Measurements from ENCODE around the gene BASP1.
"Not testable (repeated sequence)": the region's sequence is repeated elsewhere in the genome, so short reads cannot be mapped to it uniquely, and the experiment has no call there.

The BASP1 gene

GRCh38 chr5:17252543-17252942 is 35.1 kb downstream of the BASP1 start:
- DNase-seq, result no peak

GRCh38 chr5:17255471-17256021 is 38.1 kb downstream of the BASP1 start:
- no peak for DNase-seq

- no peak for DNase-seq
These were observed 38.7 kb downstream of the BASP1 start for GRCh38 chr5:17256171-17256570.

DNA sequence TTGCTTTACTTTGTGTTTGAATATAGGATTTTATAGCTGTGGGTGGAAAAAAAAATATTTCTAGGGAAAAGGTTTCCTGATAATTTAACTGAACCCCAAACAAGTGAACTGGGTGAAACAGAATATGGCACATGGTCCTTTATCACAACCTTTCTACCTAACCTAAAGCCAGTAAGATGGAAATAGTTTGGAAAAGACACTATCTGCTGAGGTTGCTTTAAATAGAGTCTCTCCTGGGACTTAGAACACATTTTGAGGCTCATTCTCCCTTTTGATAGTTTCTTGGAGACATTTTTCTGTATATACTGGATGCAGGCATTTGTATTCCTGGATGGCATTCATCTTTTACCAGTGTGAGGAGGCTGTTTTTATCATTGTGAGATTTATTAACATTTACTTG is 39.4 kb downstream of the BASP1 start:
- no peak for DNase-seq

- no peak for DNase-seq
These were observed 40.4 kb downstream of the BASP1 start for GRCh38 chr5:17257705-17258273.

DNA sequence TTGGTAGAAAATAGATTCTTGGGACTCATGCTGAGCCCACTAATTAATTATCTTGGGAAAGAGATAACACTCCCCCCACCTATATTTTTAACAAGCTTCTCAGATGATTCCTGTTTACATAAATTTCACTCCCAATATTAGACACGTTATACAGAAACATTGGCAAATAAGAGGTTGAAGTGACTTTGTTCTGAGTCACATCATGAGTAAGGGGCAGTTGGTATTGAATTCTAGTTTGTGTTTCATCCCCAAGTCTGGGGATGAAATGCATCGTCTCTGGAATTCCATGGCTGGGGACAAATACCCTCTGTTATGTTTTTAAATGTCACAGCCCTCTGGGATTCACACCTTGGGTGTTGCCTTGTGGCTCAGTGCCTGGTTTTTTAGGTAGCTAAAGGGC is 41.0 kb downstream of the BASP1 start:
- DNase-seq, result no peak

GRCh38 chr5:17259012-17259411 is 41.6 kb downstream of the BASP1 start:
- not testable (repeated sequence) for DNase-seq

DNA sequence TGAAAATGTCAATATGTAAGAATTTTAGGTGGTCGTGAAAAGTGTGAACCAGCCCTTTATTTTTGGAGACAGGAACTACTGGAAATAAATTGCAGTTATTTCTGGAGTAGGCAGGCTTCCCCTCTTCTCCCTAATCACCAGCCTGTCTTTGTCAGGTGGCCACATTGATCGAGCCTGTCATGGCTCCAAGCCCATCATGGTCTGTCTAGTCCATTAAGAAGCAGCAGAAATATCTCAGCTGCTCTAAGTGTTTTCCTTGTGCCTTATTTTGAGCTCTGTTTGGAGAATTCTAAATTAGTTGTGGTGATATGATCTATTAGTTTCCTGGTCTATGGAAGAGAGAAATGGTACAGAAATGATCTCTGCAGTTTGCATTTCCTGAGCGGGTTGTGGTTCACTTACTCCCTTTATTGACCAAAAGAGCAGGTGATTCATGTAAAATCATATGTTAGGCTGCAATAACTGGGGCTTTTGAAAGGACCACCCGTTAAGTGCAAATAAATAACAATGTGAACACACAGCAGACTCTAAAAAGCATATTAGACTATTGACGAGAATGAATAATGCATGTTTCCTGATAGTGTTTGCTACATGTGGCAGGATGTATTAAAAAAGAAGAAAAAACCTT is 42.3 kb downstream of the BASP1 start:
- DNase-seq, result no peak

DNA sequence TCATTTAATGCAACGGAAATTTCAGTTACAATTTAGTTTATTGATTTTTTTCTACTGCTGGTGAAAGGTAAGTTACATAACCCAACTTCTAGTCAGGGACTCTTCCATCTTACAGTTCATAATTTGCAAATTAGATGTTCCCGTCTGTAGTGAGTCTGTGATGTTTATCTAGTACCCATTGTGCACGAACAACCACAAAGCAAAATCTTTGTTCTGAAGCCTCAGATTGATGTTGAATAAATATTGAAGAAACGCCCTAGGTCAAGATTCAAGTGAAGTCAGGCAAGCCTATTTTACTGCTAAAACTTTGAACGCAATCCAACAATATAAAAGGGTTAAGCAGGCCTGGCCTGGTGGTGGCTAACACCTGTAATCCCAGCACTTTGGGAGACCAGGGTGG is 43.1 kb downstream of the BASP1 start:
- DNase-seq, result no peak

GRCh38 chr5:17261075-17261474 is 43.6 kb downstream of the BASP1 start:
- DNase-seq, result no peak

- no peak for DNase-seq
These were observed 47.6 kb downstream of the BASP1 start for GRCh38 chr5:17265041-17265440.

GRCh38 chr5:17267106-17267505 is 49.7 kb downstream of the BASP1 start:
- DNase-seq, result no peak

DNA sequence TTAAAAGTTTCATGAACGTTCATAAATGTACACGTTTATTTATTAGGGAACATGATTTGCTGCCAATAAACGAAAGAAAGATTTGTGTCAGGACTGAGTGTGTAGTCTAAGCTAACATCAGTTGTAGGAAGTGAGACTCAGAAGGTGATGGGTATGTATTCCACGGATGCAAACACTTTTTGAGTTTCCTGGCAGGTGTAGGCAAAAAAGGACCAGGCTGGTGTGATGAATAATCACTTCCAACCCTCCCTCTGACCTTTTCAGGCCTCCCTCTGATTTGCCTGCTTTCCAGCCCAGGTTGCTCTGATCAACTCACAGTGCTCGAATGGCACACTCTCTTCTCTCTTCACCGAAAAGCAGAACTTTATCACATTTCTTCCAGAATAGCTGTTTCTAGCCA is 51.8 kb downstream of the BASP1 start:
- no peak for DNase-seq

GRCh38 chr5:17272111-17272510 is 54.7 kb downstream of the BASP1 start:
- DNase-seq, result no peak

- DNase-seq, result no peak
These were observed 58.1 kb downstream of the BASP1 start for GRCh38 chr5:17275289-17276158.

DNA sequence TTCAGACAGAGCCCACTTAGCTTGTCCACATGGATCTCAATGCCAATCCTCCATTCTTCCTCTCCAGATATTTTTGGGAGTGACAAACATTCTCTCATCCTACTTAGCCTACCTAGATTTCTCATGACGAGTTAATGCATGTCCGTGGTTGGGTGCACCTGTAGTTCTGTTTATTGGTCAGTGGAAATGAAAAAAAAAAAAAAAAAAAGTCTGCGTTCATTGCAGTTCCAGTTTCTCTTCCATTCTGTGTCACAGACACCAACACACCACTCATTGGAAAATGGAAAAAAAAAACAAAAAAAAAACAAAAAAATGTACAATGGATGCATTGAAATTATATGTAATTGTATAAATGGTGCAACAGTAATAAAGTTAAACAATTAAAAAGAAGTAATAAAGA is 59.0 kb downstream of the BASP1 start:
- no peak for DNase-seq

DNA sequence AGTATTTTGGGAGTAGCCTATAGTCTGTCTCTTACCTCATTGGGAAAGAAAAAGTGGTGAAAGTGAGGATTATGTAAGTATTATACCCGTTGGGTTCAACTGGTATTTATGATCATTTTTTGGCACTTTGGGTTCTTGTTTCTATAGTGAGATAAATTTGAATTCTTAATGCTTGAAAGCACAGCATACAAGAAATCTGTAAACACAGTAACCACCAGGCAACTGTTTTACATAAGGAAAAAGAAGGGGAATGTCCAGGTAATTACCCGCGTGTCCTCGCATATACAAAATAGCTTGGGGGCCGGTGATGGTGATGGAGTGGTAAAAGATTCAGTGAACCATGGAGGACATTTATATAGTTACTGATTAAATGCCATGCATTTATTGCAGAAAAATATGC is 60.5 kb downstream of the BASP1 start:
- DNase-seq, result no peak

DNA sequence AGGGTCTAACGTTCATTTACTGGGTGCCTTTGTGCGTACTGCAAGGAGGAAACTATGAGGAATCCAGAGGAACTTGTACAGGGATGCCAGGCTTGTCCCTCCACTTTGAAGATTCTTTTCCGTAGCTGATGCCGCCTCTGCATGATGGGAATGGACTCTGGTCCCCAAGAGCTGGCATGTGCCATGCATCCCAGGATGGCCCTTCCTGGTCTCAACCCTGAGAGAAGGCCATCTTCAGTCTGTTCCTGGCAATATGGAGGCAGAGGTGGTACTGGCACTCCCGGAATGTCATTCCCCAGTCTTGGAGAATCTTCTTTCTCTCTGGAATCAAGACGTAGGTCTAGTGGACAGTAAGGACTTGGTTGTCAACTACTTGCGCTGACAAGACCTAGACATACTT is 61.5 kb downstream of the BASP1 start:
- no peak for DNase-seq

DNA sequence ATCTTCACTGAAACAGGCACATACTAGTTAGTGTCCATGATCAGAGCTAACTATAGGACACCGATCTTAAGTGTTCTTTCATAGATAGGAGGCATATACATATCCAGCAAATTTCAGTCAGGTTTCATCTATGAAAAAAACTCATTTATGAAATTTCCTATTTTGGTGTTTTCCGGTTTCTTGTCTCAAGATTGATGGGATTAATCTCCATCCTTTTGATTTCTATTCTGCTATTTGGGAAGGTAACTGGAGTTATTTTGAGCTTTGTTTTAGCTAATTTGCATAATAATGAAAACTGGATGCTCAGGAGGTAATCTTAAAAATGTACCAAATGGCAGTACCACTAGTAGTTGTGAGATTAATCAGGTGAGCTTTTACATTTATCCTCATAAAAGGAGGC is 62.1 kb downstream of the BASP1 start:
- DNase-seq, result no peak

DNA sequence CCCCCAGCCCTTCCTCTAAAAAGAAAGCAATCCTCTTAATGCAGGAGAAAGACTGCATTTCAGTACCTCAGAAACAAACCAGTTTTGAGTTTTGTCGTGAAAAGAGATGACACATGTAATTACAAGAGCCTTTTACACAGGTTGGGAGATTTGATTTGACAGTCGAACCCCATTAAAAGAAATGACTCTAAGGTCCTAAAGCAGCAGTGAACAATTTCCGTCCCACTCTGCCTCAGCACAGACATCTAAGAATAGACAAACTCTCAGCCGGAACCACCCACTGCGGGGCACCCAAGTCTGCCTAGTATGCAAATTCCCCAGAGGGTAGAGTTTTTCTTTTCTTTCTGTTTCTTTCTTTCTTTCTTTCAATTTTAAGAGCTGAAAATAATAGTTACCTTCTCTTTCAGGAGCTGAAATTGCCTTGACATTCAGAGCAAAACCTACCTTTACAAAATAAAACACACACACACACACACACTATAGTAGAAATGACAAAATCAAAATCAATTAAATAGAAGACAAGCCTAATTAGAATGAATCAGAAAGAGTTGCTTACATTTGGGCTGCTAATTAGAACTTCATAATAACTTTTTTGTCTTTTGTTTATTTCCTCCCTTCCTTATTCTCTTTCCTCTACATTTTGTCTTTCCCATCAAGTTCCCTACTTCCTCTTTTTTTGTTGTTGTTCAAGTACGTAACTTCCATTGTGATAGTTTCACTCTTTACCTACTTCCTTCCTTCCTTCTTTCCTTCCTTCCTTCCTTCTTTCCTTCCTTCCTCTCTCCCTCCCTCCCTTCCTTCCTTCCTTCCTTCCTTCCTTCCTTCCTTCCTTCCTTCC is 65.1 kb downstream of the BASP1 start:
- peak in 6 of 56 donors; percentile 8 to 33 (median 14) for DNase-seq

DNA sequence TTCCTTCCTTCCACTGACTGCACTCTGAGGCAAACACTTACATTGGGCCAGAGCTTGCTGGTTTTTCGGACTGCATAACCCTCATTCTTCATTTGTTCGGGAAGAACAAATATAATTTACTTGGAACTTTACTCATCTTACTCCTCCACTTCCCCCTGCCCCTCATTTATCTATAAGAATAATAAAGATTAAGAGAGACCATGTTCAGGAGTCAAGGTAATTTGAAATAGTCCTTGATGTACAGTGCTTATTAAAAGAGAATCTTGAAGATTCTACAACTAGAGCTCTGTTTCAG is 65.6 kb downstream of the BASP1 start:
- DNase-seq, result no peak

Measured in amygdala (tissue), 56 donors.